DOHH2 (cell line): Measurements from ENCODE around the gene CAPZB.

Experiments used
- H3F3A ChIP-seq: fragments of 200-600 bp; sonication (generic), shearing (Covaris generic); 2 replicates; pipeline ENCODE4 v1.6.0; 2016; ENCODE audit warnings: antibody characterized with exemption, mild to moderate bottlenecking; ENCODE audit not compliant: control insufficient read depth, insufficient read depth
- H3K27ac ChIP-seq: fragments of 200-600 bp; sonication (generic); 2 replicates; pipeline ENCODE4 v1.5.1; 2014; ENCODE audit warnings: low read depth, mild to moderate bottlenecking, low read length, moderate library complexity
- H3K27me3 ChIP-seq: fragments of 200-600 bp; sonication (generic); 2 replicates; pipeline ENCODE4 v1.6.1; 2014; ENCODE audit warnings: mild to moderate bottlenecking, low read length, mixed read lengths; ENCODE audit not compliant: control insufficient read depth
- H3K36me3 ChIP-seq: fragments of 200-600 bp; sonication (generic); 2 replicates; pipeline ENCODE4 v1.6.1; 2014; ENCODE audit warnings: mild to moderate bottlenecking, low read length, moderate library complexity, mixed read lengths; ENCODE audit not compliant: control insufficient read depth
- H3K4me1 ChIP-seq: fragments of 200-600 bp; sonication (generic); 2 replicates; pipeline ENCODE4 v1.6.1; 2014; ENCODE audit warnings: mild to moderate bottlenecking, low read length, mixed read lengths; ENCODE audit not compliant: control insufficient read depth
- H3K4me2 ChIP-seq: fragments of 200-600 bp; sonication (generic); 2 replicates; pipeline ENCODE4 v1.6.0; 2014; ENCODE audit warnings: mild to moderate bottlenecking, low read length, moderate library complexity
- H3K4me3 ChIP-seq: fragments of 200-600 bp; sonication (generic); 2 replicates; pipeline ENCODE4 v1.5.1; 2014; ENCODE audit warnings: mild to moderate bottlenecking, low read length, mixed read lengths
- H3K79me2 ChIP-seq: fragments of 200-600 bp; sonication (generic); 2 replicates; pipeline ENCODE4 v1.6.1; 2014; ENCODE audit warnings: mild to moderate bottlenecking, low read length, mixed read lengths; ENCODE audit not compliant: control insufficient read depth
- H3K9me2 ChIP-seq: fragments of 200-600 bp; sonication (generic); replicated peaks from 2 replicates; pipeline ENCODE4 v1.6.1; 2014; ENCODE audit warnings: mild to moderate bottlenecking, low read length, mixed read lengths; ENCODE audit not compliant: control insufficient read depth
- H3K9me3 ChIP-seq: fragments of 200-600 bp; sonication (generic); 2 replicates; pipeline ENCODE4 v1.6.1; 2014; ENCODE audit warnings: antibody characterized with exemption, low read length, mixed read lengths; ENCODE audit not compliant: control insufficient read depth, insufficient read depth
- H4K20me1 ChIP-seq: fragments of 200-600 bp; sonication (generic); 2 replicates; pipeline ENCODE4 v1.6.0; 2014; ENCODE audit warnings: low read depth, mild to moderate bottlenecking, antibody characterized with exemption, low read length, moderate library complexity; ENCODE audit not compliant: control insufficient read depth, insufficient read depth
- EZH2phosphoT487 ChIP-seq: fragments of 200-600 bp; sonication (generic); IDR thresholded peaks from 2 replicates; pipeline ENCODE4 v1.6.1; 2017; ENCODE audit warnings: borderline replicate concordance, mild to moderate bottlenecking, antibody characterized with exemption, low read length, moderate library complexity, mixed read lengths
- TF ChIP-seq, protein P1 (sequence below): fragments of 200-600 bp; sonication (generic); IDR thresholded peaks from one replicate; pipeline ENCODE4 v1.5.1; 2014; ENCODE audit warnings: antibody characterized with exemption, mild to moderate bottlenecking, low read depth, low read length; ENCODE audit not compliant: poor library complexity, severe bottlenecking

The CAPZB gene

DNA sequence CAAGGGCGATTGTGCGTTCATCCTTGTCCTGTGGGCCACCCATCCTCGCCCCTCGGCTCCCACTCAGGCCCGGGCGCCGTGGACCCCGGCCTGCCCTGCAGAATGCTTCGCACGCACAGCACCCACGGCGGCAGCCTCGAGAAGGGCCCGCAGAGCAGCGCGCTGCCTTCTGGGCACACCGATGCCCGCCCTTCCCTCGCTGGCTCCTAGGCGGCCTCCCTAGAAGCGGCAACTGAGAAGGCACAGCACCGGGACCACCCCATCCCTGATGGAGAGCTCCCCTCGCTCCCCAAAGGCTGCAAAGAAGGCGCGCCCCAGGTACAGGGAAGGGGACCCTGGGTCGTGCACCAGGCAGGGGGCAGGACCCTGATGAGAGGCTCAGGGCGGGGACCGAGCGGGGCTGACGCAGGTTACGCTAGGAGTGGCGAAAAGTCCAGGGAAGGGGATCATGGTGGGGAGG is 971 bp downstream of the CAPZB start:
- no peaks in the 10 kb centered on the region for H3K27me3 ChIP-seq
- peaks cover 3% of the 10 kb centered on the region for H3F3A ChIP-seq
- peaks cover 43% of the 10 kb centered on the region for H3K4me1 ChIP-seq
- peaks cover 49% of the 10 kb centered on the region for H4K20me1 ChIP-seq
- no peak for TF ChIP-seq EZH2phosphoT487
- TF ChIP-seq, protein P1, sequence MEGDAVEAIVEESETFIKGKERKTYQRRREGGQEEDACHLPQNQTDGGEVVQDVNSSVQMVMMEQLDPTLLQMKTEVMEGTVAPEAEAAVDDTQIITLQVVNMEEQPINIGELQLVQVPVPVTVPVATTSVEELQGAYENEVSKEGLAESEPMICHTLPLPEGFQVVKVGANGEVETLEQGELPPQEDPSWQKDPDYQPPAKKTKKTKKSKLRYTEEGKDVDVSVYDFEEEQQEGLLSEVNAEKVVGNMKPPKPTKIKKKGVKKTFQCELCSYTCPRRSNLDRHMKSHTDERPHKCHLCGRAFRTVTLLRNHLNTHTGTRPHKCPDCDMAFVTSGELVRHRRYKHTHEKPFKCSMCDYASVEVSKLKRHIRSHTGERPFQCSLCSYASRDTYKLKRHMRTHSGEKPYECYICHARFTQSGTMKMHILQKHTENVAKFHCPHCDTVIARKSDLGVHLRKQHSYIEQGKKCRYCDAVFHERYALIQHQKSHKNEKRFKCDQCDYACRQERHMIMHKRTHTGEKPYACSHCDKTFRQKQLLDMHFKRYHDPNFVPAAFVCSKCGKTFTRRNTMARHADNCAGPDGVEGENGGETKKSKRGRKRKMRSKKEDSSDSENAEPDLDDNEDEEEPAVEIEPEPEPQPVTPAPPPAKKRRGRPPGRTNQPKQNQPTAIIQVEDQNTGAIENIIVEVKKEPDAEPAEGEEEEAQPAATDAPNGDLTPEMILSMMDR, result no peak
- no peaks in the 10 kb centered on the region for H3K9me3 ChIP-seq
- H3K27ac ChIP-seq, result peak overlapping the region; percentile 52
- peak overlapping the region; percentile 96 for H3K4me2 ChIP-seq
- peaks cover 71% of the 10 kb centered on the region for H3K79me2 ChIP-seq
- H3K9me2 ChIP-seq, result no peaks in the 10 kb centered on the region
- peaks cover 43% of the 10 kb centered on the region for H3K36me3 ChIP-seq
- H3K4me3 ChIP-seq, result peak overlapping the region; percentile 98

DNA sequence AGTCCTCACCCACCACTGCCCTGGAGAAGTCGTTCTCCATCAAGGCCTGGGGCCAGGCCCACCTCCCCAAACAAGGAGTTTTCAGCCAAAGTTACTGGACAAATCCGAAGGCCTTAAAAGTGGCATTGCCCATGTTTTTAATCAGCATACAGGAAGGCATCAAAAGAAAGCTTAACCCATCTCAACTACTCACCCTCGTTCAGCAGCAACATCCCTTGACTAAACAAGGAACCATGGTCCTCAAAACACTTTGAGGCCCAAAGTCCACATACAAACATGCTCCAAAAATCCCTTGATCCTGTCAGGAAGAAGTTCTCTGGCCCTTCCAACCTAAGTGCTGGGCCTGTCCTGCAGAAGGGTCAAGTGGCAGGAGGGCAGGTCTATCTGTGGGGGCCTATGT is 1.6 kb downstream of the CAPZB start:
- Histone ChIP-seq H3K9me3 (no peaks in the 10 kb centered on the region), H3K4me1 (peaks cover 50% of the 10 kb centered on the region), H3K4me2 (peak overlapping the region; percentile 96), H3K27me3 (no peaks in the 10 kb centered on the region), H3K79me2 (peaks cover 78% of the 10 kb centered on the region), H3K4me3 (peak overlapping the region; percentile 98), H3K27ac (no peak overlapping the region), H3K9me2 (no peaks in the 10 kb centered on the region), H4K20me1 (peaks cover 54% of the 10 kb centered on the region), H3F3A (peaks cover 3% of the 10 kb centered on the region), H3K36me3 (peaks cover 43% of the 10 kb centered on the region)
- TF ChIP-seq, protein P1, result no peak
- TF ChIP-seq EZH2phosphoT487, result no peak

DNA sequence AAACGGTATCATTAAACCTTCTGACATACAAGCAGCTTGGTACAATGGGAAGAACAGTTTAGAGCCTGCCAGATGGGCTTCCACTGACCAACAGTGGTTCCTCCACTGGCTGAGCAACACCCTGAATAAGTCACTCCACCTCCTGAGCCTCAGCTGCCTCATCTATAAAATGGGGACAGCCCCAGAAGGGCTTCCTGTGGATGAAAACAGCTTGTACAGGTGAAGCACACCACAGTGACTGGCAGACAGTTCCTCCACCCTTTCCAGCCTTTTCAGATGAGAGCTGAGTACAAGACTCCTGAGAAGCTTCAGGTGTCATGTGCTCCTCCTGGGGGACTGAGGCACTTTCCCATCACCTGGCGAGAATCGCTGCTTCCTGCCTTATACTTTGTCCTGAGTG is 2.1 kb downstream of the CAPZB start:
- peaks cover 3% of the 10 kb centered on the region for H3F3A ChIP-seq
- H3K4me2 ChIP-seq, result peak overlapping the region; percentile 96
- peaks cover 46% of the 10 kb centered on the region for H3K36me3 ChIP-seq
- H3K27ac ChIP-seq, result no peak overlapping the region
- TF ChIP-seq, protein P1, result no peak
- TF ChIP-seq EZH2phosphoT487, result no peak
- H3K4me3 ChIP-seq, result peak overlapping the region; percentile 98
- H3K27me3 ChIP-seq, result no peaks in the 10 kb centered on the region
- peaks cover 54% of the 10 kb centered on the region for H3K4me1 ChIP-seq
- no peaks in the 10 kb centered on the region for H3K9me2 ChIP-seq
- H3K9me3 ChIP-seq, result no peaks in the 10 kb centered on the region
- H4K20me1 ChIP-seq, result peaks cover 58% of the 10 kb centered on the region
- peaks cover 82% of the 10 kb centered on the region for H3K79me2 ChIP-seq
